ENCODE data around the gene EFR3B. TPM values are rescaled to one million over a fixed set of nuclear protein-coding genes. Genes with fewer than 3 reads are reported as not detected.

EFR3B gene
- total RNA-seq, 2 experiments from 2014 or later, result 1.0 to 1.1 TPM

GRCh38 chr2:25053041-25053440 is 11.2 kb downstream of the EFR3B start:
- ATAC-seq, result no peak
- ChIA-PET CTCF (no interaction called here), POLR2A (no interaction called here)
- no peak overlapping the region for H3K27ac Mint-ChIP-seq
- peaks cover 3% of the 10 kb centered on the region for H3K4me1 Mint-ChIP-seq
- no peak overlapping the region for H3K4me3 Mint-ChIP-seq
- H3K9me3 Mint-ChIP-seq (ENCODE audit: low read depth), result no peaks in the 10 kb centered on the region
- no peaks in the 10 kb centered on the region for H3K36me3 Mint-ChIP-seq (ENCODE audit: low read depth)
- no peak for DNase-seq
- intact Hi-C loops (cut with DNase I, micrococcal nuclease), result no loop called here
- peaks cover 18% of the 10 kb centered on the region for H3K27me3 Mint-ChIP-seq

DNA sequence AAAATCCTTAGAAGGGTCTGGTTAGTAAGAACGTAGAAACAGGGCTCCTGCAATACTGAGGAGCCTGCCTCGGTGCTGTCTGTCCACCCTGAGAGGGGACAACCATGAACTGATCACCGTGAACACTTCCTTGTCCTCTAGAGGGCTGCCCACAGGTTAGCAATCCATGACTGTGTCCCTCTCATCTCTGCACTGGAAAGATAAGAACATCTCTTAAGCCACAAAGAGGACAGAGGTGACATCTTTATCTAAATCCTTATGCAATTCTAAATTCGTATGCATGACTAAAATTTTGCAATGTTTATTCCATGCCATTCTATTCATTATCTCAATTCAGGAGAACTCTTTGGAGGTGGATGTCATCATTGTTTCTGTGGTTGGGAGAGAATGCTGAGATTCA is 12.8 kb downstream of the EFR3B start:
- Mint-ChIP-seq H3K9me3 (ENCODE audit: low read depth) (no peaks in the 10 kb centered on the region), H3K27me3 (peaks cover 8% of the 10 kb centered on the region), H3K4me3 (no peak overlapping the region), H3K36me3 (ENCODE audit: low read depth) (no peaks in the 10 kb centered on the region), H3K4me1 (peaks cover 3% of the 10 kb centered on the region), H3K27ac (no peak overlapping the region)
- POLR2A ChIA-PET, result no interaction called here
- CTCF ChIA-PET, result interaction anchor here (0.8 kb wide), 1 partner anchor 79 kb away, joined by 3 read pairs; no protein-coding TSS in a partner anchor
- ATAC-seq (no peak), DNase-seq (no peak)
- intact Hi-C loops (cut with DNase I, micrococcal nuclease), result no loop called here

- DNase-seq, result no peak
- Mint-ChIP-seq H3K27ac (no peak overlapping the region), H3K4me3 (no peak overlapping the region), H3K4me1 (no peaks in the 10 kb centered on the region), H3K9me3 (ENCODE audit: low read depth) (no peaks in the 10 kb centered on the region), H3K27me3 (peaks cover 8% of the 10 kb centered on the region), H3K36me3 (ENCODE audit: low read depth) (no peaks in the 10 kb centered on the region)
- ChIA-PET CTCF (interaction anchor here (0.7 to 0.9 kb wide), 3 partner anchors 10 to 80 kb away, joined by 3 read pairs; no protein-coding TSS in a partner anchor), POLR2A (no interaction called here)
- intact Hi-C loops (cut with DNase I, micrococcal nuclease), result no loop called here
- ATAC-seq, result no peak
Observed at GRCh38 chr2:25055376-25055920, 13.6 kb downstream of the EFR3B start.

- intact Hi-C loops (cut with DNase I, micrococcal nuclease), result no loop called here
- Mint-ChIP-seq H3K4me3 (no peak overlapping the region), H3K4me1 (no peaks in the 10 kb centered on the region), H3K9me3 (ENCODE audit: low read depth) (no peaks in the 10 kb centered on the region), H3K27me3 (peaks cover 8% of the 10 kb centered on the region), H3K36me3 (ENCODE audit: low read depth) (no peaks in the 10 kb centered on the region), H3K27ac (no peak overlapping the region)
- ChIA-PET CTCF (interaction anchor here (1.2 kb wide), 1 partner anchor 80 kb away, joined by 4 read pairs; no protein-coding TSS in a partner anchor), POLR2A (no interaction called here)
- DNase-seq (no peak), ATAC-seq (no peak)
Observed at GRCh38 chr2:25056098-25056821, 14.4 kb downstream of the EFR3B start.

DNA sequence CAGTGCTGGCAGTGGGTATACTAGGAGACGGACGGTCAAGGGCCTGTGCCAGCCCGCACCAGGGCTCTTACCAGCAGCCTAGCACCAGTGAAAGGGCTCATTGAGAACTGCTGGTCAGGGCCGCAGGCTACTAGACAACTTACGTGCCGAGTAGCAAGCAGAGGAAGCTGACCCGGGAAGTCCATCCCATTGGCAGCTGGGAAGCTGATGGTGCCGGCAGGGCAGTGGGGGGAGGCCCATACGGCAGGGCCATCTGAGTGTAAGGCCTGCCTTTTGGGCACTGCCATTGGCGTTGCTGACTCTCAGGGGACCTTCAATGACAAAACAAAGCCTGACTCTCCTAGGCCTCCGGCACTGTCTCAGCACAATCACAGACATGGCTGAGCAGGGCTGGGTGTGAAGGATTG is 20.6 kb downstream of the EFR3B start:
- Mint-ChIP-seq H3K4me3 (no peak overlapping the region), H3K36me3 (ENCODE audit: low read depth) (peaks cover 3% of the 10 kb centered on the region), H3K27ac (no peak overlapping the region), H3K9me3 (ENCODE audit: low read depth) (peaks cover 6% of the 10 kb centered on the region), H3K4me1 (peaks cover 6% of the 10 kb centered on the region), H3K27me3 (no peaks in the 10 kb centered on the region)
- ATAC-seq (no peak), DNase-seq (no peak)
- ChIA-PET POLR2A (no interaction called here), CTCF (no interaction called here)
- intact Hi-C loops (cut with DNase I, micrococcal nuclease), result no loop called here

DNA sequence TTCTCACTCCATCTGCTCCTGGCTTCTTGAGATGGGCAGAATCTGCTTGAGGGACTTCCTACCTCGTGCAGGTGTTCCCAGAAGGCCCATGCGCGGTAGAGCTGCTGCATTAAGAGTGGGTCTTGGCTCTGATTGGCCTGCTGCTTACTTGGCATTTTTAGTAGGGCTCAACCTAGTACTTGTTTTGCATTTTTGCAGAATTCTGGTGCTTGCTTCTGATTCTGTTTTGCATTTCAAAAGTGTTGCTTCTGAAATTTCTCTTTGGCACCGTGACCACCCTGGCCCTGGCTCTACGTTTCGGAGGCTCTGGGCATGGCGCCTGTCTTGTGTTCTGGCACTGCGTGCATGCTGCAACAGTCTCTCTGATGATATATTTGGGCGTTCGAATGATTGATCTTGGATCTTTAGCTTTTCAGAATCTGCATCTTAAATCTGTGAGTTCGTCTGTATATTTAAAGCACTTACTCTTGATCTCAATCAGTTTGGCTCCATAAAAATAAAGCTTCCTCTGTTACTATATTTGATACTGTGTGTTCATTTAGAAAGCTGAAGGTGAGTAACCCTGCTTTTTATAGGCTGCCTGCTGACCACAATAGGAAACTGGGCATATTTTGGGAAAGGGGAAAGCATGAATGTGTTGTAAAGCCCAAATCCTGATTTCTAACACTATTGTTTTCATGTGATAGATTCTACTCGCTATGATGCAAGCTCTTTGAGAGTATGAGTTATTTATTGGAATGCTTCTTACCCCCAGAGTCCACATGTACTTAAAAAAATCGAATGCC is 22.2 kb downstream of the EFR3B start:
- intact Hi-C loops (cut with DNase I, micrococcal nuclease), result no loop called here
- H3K27me3 Mint-ChIP-seq, result no peaks in the 10 kb centered on the region
- no peak overlapping the region for H3K27ac Mint-ChIP-seq
- H3K36me3 Mint-ChIP-seq (ENCODE audit: low read depth), result peaks cover 3% of the 10 kb centered on the region
- DNase-seq, result no peak
- ChIA-PET CTCF (interaction anchor here (0.5 to 1.0 kb wide), 4 partner anchors 25 to 742 kb away, joined by 3 read pairs; no protein-coding TSS in a partner anchor), POLR2A (no interaction called here)
- peaks cover 6% of the 10 kb centered on the region for H3K9me3 Mint-ChIP-seq (ENCODE audit: low read depth)
- no peak overlapping the region for H3K4me3 Mint-ChIP-seq
- ATAC-seq, result no peak
- peaks cover 6% of the 10 kb centered on the region for H3K4me1 Mint-ChIP-seq

DNA sequence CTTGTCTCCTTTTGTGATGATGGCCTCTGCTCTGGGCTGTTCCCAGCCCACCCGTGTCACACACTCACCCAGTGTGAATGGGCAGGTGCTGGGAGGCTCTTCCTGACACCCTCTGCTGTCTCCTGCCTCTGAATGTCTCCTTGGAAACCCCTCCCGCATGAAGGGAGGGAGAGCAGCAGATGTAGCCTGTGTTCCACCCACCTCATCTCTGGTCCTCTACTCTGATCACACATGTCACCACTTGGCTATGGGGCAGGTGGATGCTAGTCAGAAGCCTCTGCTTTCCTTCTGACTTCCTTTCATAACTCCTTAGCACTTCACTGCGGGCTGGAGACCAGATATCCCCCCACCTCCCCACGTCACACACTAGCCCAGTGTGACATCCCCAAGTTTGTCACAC is 23.9 kb downstream of the EFR3B start:
- CTCF ChIA-PET, result interaction anchor here (1.0 kb wide), 1 partner anchor 10 kb away, joined by 3 read pairs; no protein-coding TSS in a partner anchor
- H3K27ac Mint-ChIP-seq, result no peak overlapping the region
- DNase-seq (no peak), ATAC-seq (no peak)
- POLR2A ChIA-PET, result no interaction called here
- peaks cover 3% of the 10 kb centered on the region for H3K36me3 Mint-ChIP-seq (ENCODE audit: low read depth)
- no peaks in the 10 kb centered on the region for H3K27me3 Mint-ChIP-seq
- no peak overlapping the region for H3K4me3 Mint-ChIP-seq
- intact Hi-C loops (cut with DNase I, micrococcal nuclease), result no loop called here
- peaks cover 6% of the 10 kb centered on the region for H3K9me3 Mint-ChIP-seq (ENCODE audit: low read depth)
- peaks cover 6% of the 10 kb centered on the region for H3K4me1 Mint-ChIP-seq

GRCh38 chr2:25066455-25066854 is 24.6 kb downstream of the EFR3B start:
- no peak for DNase-seq
- no peak for ATAC-seq
- no peak overlapping the region for H3K27ac Mint-ChIP-seq
- ChIA-PET POLR2A (no interaction called here), CTCF (interaction anchor here (0.6 kb wide), 1 partner anchor 1286 kb away, joined by 3 read pairs; no protein-coding TSS in a partner anchor)
- H3K36me3 Mint-ChIP-seq (ENCODE audit: low read depth), result peaks cover 3% of the 10 kb centered on the region
- H3K27me3 Mint-ChIP-seq, result no peaks in the 10 kb centered on the region
- peaks cover 6% of the 10 kb centered on the region for H3K4me1 Mint-ChIP-seq
- H3K4me3 Mint-ChIP-seq, result no peak overlapping the region
- intact Hi-C loops (cut with DNase I, micrococcal nuclease), result no loop called here
- H3K9me3 Mint-ChIP-seq (ENCODE audit: low read depth), result peaks cover 6% of the 10 kb centered on the region

- ChIA-PET POLR2A (no interaction called here), CTCF (no interaction called here)
- DNase-seq, result no peak
- H3K4me3 Mint-ChIP-seq, result no peak overlapping the region
- H3K9me3 Mint-ChIP-seq (ENCODE audit: low read depth), result peaks cover 6% of the 10 kb centered on the region
- peaks cover 3% of the 10 kb centered on the region for H3K36me3 Mint-ChIP-seq (ENCODE audit: low read depth)
- H3K4me1 Mint-ChIP-seq, result peaks cover 6% of the 10 kb centered on the region
- intact Hi-C loops (cut with DNase I, micrococcal nuclease), result no loop called here
- no peak overlapping the region for H3K27ac Mint-ChIP-seq
- H3K27me3 Mint-ChIP-seq, result no peaks in the 10 kb centered on the region
- ATAC-seq, result no peak
Observed at GRCh38 chr2:25068217-25068616, 26.3 kb downstream of the EFR3B start.

DNA sequence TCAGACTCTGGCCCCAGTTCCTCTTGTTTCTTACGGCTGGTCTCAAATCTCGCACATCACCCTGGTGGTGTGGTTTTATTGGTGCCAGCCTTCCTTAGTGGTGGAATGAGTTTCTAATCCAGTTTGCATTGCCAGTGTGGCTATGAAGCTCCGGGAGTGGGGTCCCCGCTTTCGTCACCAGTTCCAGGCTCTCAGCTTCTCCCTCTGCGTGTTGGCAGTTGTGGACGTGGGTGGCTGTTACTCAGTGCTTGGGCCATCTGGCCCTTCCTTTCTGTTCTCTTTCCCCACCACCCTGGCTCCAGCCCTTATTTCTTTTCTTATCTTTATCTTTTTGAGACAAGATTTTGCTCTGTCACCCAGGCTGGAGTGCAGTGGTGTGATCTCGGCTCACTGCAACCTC is 30.1 kb downstream of the EFR3B start:
- intact Hi-C loops (cut with DNase I, micrococcal nuclease), result no loop called here
- Mint-ChIP-seq H3K4me1 (no peaks in the 10 kb centered on the region), H3K9me3 (ENCODE audit: low read depth) (no peaks in the 10 kb centered on the region), H3K27me3 (peaks cover 11% of the 10 kb centered on the region), H3K4me3 (no peak overlapping the region), H3K27ac (no peak overlapping the region), H3K36me3 (ENCODE audit: low read depth) (no peaks in the 10 kb centered on the region)
- CTCF ChIA-PET, result interaction anchor here (0.7 kb wide), 2 partner anchors 23 to 279 kb away, joined by 3 read pairs; no protein-coding TSS in a partner anchor
- ATAC-seq, result no peak
- no peak for DNase-seq
- POLR2A ChIA-PET, result no interaction called here

DNA sequence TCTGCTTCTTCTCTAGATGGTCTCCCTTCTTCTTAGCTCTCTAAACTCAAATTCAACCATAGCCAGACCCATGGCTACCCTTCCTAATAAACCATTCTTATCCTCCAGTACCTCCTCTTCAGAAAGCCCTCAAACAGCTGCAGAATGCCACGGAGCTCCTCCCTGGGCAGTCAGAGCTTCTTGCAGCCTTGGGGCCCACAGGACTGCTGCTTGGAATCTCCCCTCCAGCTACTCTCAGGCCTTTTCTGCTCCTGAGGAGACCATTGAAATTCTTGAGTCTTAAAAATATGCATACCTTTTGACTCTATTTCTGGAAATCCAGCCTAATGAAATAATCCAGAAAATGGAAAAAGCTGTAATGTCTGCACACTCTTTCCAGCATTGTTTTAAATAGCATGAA is 30.7 kb downstream of the EFR3B start:
- Mint-ChIP-seq H3K27me3 (peaks cover 11% of the 10 kb centered on the region), H3K36me3 (ENCODE audit: low read depth) (no peaks in the 10 kb centered on the region), H3K4me3 (no peak overlapping the region), H3K4me1 (no peaks in the 10 kb centered on the region), H3K9me3 (ENCODE audit: low read depth) (no peaks in the 10 kb centered on the region), H3K27ac (no peak overlapping the region)
- no peak for DNase-seq
- ChIA-PET CTCF (interaction anchor here (0.7 to 1.6 kb wide), 3 partner anchors 10 to 97 kb away, joined by 3 to 4 read pairs (median 3); no protein-coding TSS in a partner anchor), POLR2A (no interaction called here)
- intact Hi-C loops (cut with DNase I, micrococcal nuclease), result no loop called here
- no peak for ATAC-seq
